Glomerular endothelial cell (primary cell): ENCODE results near the gene ZACN. TPM values are rescaled to one million over a fixed set of nuclear protein-coding genes. Genes with fewer than 3 reads are reported as not detected.
"Not testable (repeated sequence)": the region's sequence is repeated elsewhere in the genome, so short reads cannot be mapped to it uniquely, and the experiment has no call there.

Experiments
- DNase-seq: peaks from one replicate; pipeline ENCODE4 v3.0.0-alpha.2; 2011; ENCODE audit warnings: low read depth, low spot score; ENCODE audit errors: extremely low read depth
- total RNA-seq: library from RNA; depleted of rRNA; stranded (reverse); fragments of >200 nt; gene quantifications from 2 replicates; pipeline ENCODE4 v1.2.3, GENCODE V29; 2015

The ZACN gene
- total RNA-seq, result not detected in 2 replicates

DNA sequence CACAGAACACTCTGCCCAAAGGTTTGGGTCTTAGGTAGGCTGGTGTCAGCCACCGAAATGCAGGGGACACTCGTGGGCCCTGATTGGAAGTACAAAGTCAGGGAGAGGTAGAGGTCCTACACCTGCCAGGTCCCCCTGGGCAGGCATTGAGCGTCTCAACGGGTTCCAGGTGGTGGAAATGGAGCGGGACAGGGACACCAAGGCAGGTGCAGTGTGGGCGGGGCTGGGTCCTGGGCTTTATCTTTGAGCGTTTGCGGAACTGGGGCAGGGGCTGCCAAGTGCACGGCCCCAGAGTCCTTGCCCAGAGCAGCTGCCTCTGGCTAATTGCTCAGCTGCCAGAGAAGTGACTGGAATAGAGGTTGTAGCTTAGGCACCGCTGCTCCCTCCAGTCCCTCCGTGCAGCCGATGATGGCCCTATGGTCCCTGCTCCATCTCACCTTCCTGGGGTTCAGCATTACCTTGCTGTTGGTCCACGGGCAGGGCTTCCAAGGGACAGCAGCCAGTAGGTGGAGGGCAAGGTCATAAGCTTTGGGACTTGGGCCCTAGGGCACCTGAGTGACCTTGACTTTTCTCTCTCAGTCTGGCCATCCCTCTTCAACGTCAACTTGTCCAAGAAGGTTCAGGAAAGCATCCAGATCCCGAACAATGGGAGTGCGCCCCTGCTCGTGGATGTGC lies at the start of gene ZACN:
TSS of gene ZACN (plus strand) at position 323 of the 675 bp plus-strand sequence. CDS start at position 406, 83 bp downstream.
- DNase-seq, result no peak

DNA sequence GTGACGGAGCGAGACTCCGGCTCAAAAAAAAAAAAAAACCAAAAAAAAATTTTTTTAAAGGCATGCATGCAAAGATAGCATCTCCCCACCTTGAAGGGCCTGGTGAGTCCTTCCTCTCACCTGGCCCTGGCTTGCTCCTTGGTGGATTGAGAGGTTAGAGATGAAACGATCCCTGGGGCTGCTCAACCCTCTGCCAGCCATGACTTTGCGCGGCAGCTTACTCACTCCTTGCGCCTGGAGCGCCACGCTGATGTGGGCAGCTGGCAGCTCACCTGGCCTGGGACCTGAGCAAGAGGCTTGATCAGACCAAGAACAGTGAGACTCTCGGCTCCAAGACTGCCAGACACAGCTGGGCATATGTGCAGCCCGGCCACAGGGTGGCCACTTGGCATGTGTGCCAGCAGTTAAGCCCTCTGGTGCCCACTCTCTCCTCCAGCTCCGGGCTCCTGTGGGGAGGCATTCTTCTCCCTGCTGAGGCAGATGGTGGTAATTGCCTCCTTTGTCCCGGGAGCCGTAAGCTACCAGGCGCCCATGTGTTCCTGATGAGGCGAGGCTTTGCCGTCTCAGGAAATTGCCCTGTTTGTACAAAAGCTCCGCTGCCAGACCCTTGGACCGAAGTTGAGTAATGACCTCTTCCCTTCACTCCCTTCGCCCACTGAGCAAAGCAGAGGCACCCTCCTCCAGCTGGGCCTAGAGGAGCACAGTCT lies 46.8 kb upstream of the ZACN start:
- DNase-seq, result no peak

GRCh38 chr17:76032780-76033108 lies 46.2 kb upstream of the ZACN start:
- DNase-seq, result no peak

DNA sequence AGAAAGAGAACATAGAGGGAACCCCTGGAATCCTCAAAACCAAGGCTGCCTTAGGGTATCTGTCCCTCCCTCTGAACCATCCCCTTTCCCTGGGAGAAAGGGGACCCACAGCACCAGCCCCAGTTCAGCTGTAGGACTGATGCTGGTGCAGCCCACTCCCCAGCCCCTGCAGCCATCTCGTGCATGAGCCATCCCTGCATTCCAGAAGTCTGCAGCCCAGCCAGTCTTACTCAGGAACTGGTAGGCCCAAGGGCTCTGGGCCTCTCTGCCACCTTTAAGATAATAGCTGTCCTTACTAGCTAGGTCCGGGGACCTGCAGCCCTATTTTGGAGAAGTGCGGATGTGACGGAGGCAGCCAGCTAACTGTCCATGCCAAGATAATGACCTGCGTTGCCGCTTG lies 45.8 kb upstream of the ZACN start:
- DNase-seq, result no peak

DNA sequence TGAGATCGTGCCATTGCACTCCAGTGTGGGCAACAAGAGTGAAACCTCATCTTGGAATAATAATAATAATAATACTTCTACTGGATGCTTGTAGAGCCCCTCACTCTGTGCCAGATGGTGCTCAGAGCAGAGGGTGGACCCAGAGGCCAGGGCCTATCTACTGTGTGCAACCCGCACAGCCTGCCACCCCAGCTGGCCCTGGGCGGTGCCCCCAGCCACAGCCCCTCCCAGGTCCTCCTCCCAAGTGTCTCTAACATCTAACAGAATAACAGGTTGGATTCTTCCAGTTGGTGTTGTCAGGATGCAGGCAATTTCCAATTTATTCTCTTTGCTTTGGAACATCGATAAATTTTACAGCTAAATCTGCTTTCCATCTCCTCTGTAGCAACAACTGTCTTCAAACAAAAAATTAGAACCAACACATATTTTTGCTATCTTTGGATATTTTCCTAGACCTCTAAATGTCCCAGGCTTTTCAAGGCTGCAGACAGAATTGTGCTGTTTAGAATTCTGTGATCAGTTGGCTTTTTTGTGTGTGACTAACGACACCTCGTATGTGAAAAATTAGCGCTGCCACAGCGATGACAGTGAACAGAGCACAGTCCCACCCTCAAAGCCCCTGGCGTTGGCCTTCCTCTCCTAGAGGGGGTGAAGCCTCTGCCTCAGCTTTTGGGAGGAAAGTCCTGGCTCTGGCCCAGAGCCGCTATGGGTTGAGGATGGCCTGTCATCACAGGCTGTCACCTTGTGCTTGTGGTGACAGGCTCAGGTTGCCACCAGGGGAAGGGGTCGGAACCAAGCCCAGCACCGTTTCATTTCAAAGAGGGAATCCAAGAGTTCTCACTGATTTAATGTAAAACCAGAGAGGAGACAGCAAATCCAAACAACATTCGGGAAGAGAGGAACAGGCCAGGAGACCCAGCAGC lies 44.3 kb upstream of the ZACN start:
- no peak for DNase-seq

DNA sequence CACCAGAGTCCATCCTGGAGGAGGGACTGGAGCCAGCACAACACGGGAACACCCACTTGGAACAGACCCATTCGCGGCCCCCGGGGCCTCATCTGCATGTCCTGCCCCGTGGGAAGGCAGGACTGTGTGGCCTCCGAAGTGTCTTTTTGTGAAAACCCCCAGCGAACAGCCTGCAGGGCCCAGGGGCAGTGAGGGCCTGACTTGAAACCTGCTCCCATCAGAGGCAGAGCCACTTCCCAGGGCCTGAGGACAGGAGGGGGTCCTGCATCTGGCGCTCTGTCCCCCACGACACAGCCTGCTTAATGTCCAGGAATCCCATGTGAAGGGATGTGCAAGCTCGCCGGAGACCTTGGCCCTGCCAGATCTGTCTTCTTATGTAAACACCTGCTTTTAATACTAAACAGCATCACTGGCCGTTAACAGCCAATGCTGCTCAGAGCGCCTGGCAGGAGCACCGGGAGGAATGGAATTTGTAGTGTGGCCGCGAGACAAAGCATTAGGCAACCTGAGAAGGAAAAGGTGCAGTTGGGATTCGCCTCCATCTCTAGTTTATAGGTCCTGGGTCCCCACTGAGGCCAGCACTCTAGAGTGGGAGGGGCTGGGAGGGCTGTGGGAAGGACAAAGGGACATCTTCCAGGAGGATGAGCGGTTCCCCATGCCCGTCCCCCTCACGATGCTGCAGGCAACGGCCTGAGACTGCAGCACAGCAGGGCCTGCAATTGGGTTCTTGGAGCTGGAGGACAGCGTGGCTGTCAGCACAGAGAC lies 42.3 kb upstream of the ZACN start:
- no peak for DNase-seq

GRCh38 chr17:76038050-76038449 lies 40.9 kb upstream of the ZACN start:
- DNase-seq, result no peak

DNA sequence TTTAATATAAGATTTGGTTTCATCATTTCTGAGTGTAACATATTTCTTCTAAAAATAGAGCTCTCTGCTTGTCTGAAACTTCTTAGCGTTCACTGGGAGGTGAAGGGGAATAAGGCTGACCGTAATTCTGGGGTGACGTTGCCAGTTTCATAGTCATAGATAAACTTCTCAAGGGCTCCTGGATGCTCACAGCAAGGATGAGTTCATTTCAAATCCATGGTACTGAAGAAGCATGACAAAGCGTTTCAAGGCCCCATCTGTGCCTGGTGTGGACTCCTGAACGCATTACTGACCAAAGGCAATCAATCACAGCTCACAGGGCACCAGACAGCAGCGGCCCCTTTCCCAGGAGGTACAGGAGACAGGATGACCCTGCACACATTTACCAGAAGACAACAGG lies 39.9 kb upstream of the ZACN start:
- no peak for DNase-seq

- no peak for DNase-seq
These were observed 38.6 kb upstream of the ZACN start for GRCh38 chr17:76040376-76040775.

DNA sequence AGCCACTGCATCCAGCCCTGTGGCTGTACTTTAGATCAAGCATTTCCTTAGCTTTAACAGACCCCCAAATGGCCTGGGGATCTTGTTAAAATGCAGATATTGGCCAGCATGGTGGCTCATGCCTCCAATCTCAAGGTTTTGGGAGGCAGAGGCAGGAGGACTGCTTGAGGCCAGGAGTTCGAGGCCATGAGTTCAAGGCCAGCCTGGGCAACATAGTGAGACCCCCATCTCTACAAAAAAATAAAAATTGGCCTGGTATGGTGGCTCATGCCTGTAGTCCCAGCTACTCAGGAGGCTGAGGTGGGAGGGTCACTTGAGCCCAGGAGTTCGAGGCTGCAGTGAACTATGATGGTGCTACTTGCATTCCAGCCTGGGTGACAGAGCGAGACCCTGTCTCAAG lies 36.1 kb upstream of the ZACN start:
- not testable (repeated sequence) for DNase-seq

GRCh38 chr17:76044475-76045007 lies 34.4 kb upstream of the ZACN start:
- DNase-seq, result not testable (repeated sequence)

GRCh38 chr17:76046064-76046463 lies 32.9 kb upstream of the ZACN start:
- no peak for DNase-seq

- DNase-seq, result no peak
These were observed 30.9 kb upstream of the ZACN start for GRCh38 chr17:76048025-76048605.

DNA sequence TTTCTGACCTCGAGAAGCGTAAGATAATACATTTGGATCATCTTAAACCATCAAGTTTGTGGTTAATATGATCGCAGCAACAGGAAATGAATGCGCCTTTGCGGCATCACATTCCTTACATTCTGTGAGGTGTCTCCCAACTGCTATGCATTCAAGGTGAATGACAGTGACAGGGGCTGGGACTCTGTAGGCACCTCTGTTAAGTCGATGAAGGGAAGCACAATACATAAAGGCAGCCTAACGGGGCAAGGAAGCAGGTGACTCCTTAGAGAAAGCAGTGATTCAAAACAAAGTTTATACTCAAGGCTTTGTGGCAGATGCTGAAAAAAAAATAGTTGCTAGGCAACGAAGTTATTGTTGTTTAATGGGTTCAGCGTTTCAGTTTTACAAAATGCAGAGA lies 30.3 kb upstream of the ZACN start:
- no peak for DNase-seq

DNA sequence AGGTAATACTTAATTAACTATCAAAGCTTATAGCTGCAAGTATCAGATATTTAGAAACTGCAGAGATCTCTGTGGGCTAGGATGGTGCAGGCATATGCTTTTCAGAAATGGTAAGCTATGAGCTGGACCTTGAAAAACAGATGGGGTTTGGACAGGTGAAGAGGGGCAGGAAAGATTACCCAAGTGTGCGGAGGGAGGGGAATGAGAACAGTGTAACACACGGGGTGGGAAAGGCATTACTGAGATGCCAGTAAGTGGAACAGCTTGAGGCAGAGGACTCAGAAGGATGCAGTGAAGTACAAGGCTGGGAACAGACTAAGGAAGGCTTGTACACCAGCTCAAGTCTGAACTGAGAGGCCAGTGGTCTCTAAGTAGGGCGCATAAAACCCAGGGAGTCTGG lies 29.7 kb upstream of the ZACN start:
- no peak for DNase-seq

GRCh38 chr17:76049836-76050537 lies 29.0 kb upstream of the ZACN start:
- DNase-seq, result no peak

DNA sequence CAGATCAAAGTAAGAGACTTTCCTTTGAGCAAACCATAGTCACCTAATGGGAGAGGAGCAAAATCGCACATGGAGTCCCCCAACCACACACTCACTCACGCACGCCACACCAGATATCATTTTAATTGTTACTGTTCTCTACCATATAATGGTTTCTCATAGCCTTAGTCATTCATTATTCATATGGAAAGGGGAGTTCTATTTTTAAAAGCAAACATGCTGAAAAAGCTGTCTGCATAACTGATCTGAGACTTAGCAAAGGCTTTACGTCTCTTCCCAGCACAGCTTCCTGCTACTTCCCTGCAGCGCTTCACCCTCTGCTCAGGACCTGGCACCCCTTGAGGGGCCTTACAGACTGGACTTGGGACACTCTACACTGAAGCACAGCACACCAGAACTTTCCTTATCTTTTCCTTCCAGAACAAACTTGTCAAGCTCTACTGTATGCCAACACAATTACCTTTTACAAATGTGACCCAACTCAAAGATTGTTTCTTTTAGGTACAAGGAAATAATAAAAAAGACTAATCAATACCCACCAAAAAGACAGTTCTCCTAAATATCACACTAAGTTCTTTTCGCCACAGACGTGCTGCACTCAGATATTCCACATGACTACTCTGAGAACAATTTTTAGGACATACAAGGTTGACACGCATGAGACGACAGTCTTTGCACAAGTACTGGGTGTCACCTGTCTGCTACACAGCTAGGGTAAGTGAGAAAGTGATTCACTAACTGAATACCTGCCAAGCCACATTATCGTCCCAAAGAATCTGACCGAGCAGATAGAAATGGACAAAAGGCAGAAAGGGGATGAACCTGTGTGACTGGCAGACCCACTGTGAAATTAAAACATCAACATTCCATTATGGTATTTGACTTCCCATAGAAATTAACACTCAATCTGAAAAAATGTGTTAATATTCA lies 28.2 kb upstream of the ZACN start:
- DNase-seq, result no peak

DNA sequence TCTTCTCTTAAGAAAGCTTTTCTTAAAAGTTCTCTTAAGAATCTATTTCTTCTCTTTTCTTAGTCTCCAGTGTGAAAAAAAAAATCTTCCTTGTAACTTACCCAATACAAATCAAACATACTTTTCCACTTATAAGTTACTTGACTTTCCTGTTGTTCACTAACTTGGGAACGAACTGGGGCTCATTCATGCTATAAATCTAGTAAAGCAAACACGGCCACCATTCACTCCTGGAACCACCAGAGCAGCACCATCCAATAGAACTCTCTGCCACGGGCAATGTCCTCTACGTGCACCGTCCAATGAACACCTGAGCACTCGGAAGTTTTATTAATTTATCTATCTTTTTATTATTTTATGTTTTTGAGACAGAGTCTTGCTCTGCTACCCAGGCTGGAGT lies 27.4 kb upstream of the ZACN start:
- no peak for DNase-seq
